D341Med (cell line): ENCODE results near the gene KCNMA1.

ENCODE experiments used
- DNase-seq: peaks from one replicate; pipeline ENCODE4 v3.0.0; 2012; ENCODE audit warnings: low spot score

Gene KCNMA1

DNA sequence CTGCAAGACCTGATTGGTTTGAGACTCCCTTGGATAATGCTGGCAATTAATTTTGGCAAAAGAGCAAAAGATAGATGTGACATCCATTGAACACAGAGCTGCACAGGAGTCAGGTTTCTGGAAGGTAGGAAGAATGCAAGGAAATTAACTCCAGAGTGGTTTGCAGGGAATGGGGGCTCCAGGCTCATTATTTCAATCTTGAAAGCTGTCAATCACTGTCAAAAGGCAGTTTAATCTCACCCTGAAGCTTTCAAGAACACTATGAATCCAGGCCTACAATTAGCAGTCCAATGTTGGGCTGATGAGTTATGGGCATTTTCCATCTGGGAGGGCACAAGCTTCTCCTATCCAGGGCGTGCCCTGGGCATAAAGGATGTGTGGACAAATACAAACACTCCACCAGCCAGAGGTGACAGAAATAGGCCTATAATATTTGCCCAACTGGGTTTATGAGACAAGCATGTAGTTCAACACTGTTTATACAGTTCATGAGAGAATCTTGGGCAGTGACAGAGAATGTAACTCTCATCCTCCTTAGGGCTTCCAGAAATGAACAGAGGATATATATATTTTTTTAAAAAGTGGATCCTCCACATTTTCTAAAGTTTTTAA lies 80.5 kb downstream of the KCNMA1 start:
- DNase-seq, result no peak

GRCh38 chr10:77555591-77556212 lies 81.9 kb downstream of the KCNMA1 start:
- no peak for DNase-seq

GRCh38 chr10:77554996-77555397 lies 82.6 kb downstream of the KCNMA1 start:
- DNase-seq, result no peak

GRCh38 chr10:77553966-77554365 lies 83.6 kb downstream of the KCNMA1 start:
- no peak for DNase-seq

DNA sequence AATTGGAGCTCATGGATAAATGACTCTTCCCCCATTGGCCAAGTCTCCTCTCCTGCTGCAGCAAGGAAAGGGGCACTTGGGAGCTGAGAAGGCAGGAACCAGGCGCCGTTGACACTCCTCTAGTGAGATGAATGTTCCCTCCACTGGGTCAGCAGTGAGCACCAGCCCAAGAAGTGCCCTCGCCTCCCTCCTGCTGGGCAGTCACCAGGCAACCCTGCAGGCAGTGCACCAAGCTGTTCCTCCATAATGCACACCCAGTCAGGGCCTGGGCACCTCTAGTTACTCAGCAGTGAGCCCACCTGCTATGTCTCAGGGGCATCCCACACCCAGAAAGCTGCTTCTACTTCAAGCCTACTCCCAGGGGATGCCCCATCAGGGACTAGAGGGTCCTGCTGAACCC lies 84.3 kb downstream of the KCNMA1 start:
- DNase-seq, result no peak

DNA sequence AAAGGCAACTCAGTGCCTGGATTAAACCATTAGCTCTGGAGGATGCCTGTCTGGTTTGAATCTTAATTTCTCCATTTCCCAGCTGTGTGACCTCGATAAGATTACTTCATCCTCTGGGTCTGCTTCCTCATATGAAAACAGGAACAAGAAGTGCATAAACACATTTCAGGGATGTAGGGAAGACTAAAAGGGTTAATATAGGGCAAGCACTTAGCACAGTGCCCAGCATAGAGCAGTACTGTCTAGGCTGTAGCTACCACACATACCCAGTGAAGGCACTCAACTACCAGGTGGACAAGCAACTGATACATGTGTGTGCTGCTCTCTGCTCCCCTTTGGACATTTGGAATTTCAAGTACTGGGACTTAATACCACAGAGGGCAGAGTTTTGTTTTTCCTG lies 85.4 kb downstream of the KCNMA1 start:
- no peak for DNase-seq

GRCh38 chr10:77550378-77550777 lies 87.2 kb downstream of the KCNMA1 start:
- peak; percentile 69 for DNase-seq

DNA sequence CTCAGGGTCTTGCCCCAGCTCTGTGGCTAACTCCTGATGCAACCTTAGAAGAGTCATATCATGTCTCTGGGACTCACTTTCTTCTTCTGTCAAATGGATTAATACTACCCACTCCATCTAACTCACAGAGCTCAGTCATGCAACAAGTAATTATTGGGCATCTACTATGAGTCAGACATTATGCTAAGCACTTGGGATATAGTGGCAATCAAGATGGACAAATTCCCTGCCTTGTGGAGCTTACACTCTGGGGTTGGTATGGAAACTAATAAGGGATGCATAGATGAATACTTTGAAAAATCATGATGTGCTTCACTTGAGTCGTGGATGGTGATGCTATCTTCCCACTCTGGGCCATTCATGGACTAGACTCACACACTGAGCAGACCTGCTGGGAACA lies 88.9 kb downstream of the KCNMA1 start:
- DNase-seq, result no peak

DNA sequence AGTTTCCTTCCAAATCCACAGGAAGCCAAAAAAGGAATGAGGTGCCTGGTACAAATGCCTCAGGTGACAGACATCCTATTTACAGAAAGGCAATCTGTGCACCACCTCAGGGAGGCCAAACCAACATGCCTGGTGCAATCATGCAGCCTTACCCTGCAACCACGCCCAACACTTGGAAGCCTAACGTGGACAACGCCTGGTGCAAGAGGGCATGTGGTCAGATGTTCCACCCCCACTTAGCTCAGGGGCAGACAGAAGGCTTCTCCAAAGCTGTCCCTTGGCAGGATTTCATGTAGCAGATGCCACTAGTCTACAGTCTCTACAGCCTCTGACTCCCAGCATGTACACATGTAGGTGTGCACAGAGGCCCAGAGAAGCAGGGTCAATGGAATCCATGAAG lies 89.5 kb downstream of the KCNMA1 start:
- DNase-seq, result no peak

DNA sequence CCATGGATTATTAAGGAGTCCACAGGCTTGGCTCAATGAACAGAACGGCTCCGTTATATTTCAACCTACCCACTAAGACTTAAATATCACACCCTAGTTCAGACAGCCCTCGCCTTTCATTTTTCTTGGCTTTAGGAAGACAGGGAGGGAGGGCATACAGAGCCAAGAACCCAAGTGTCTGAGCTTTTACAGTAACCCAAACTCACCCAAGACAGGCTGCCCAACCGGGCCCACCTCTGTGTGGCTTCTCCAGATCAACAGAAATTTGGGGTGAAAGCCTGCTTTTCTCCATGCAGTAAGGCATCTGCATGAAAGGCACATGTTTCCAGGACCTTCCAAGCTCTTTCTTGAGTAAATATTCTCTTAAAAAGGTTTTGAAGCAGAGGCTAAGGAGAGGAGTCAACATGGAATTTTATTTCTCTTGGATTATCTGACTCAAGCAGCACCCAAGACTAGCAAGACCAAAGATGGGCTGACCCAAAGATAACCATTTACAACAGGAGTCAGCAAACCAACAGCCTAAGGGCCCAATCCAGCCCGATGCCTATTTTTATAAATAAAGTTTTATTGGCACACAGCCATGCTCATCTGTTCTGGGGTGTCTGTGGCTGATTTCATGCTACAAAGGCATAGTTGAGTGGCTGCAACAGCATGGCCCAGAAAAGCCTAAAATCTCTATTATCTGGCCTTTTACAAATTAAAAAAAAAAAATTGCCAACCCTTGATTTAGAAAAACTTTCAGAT lies 90.1 kb downstream of the KCNMA1 start:
- DNase-seq, result no peak

DNA sequence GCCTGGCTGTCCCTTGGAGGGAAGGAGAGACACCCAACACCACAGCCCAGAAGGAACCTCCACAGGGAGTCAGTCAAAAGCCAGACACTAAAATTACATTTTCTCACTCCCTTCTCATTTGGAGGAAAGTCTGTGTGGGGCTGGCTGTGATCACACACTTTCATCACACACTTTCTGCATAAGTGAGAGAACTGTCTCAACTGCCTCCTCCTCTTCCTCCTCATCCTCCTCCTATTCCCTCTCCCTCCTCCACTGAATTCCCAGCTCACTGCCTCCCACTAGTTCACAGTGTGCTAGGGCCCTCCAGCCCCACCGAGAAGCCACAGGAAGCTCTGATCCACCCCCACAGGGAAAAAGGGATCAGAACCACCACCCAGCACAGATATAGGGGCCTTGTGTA lies 91.6 kb downstream of the KCNMA1 start:
- DNase-seq, result no peak

DNA sequence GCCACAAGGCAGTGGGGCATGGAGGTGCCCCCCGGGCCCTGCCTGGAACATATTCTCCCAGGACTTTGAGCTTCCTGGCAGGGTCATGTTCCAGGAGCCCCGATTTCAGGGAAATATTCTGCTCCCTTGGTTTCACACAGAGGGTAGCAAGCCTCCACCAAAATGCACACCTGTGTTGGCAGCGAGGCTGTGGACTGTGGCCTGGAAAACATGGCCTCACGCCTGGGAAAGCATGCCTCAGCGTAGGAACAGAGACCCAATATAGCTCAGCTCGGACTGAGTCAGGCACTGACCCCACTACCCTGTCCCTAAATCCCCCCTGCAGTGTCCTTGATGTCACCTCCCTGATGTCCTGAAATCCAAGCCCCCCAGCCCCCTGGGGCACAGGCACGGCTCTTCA lies 92.0 kb downstream of the KCNMA1 start:
- no peak for DNase-seq

- no peak for DNase-seq
Measured at GRCh38 chr10:77544617-77545016, 93.0 kb downstream of the KCNMA1 start.

DNA sequence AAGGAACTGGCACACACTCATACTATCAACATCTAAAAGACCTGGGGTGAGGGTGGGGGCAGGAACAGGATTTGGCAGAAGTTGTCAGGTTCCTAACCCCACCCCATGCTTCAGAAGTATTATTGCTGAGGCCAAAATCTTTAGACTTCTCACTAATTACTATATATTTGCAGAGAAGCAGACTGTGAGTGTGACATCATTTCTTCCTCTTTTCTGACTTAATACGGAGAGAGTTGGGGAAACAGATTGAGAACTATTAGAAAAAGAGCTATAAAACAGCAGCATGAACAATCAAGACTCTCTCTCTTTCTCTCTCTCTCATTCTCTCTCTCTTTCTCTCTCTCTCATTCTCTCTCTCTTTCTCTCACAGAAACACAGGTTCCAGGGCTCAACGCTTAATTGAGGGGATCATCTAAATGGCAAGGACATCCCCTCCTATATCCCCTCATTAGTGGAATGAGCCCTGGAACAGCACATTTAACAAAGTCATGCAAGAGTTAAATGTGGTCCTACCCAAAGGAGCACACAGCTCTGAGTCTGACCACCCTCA lies 94.8 kb downstream of the KCNMA1 start:
- DNase-seq, result no peak

DNA sequence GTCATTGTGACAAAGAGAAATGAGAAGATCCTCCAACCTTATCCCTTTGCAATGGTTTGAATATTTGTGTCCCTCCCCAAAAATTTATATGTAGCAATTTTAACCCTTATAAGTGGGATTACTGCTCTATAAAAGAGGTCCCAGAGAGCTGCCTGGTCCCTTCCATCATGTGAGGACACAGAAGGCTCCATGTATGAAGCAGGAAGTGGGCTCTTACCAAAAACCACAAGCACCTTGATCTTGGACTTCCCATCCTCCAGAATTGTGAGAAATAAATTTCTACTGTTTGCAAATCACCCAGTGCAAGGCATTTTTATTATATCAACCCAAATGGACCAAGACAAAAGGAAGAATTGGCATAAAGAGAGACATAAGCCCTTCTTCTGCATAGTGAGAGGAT lies 95.7 kb downstream of the KCNMA1 start:
- no peak for DNase-seq

DNA sequence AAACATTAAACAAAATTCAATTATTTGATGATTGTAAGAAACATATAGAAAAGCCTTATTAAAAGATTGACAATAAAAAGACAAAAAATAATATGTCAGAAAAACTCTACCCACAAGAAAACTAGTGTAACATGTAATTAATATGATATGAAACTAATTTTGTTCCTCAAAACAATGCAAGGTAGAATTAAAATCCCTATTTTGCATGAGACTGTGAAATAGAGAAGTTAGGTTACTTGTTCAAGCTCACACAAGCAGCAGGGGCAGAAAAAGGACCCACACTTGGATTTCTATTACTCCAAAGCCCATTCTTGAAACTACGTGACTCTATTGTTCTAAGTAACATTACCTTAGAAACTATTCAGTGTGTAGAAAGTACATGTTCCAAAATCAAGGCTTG lies 96.4 kb downstream of the KCNMA1 start:
- DNase-seq, result no peak

DNA sequence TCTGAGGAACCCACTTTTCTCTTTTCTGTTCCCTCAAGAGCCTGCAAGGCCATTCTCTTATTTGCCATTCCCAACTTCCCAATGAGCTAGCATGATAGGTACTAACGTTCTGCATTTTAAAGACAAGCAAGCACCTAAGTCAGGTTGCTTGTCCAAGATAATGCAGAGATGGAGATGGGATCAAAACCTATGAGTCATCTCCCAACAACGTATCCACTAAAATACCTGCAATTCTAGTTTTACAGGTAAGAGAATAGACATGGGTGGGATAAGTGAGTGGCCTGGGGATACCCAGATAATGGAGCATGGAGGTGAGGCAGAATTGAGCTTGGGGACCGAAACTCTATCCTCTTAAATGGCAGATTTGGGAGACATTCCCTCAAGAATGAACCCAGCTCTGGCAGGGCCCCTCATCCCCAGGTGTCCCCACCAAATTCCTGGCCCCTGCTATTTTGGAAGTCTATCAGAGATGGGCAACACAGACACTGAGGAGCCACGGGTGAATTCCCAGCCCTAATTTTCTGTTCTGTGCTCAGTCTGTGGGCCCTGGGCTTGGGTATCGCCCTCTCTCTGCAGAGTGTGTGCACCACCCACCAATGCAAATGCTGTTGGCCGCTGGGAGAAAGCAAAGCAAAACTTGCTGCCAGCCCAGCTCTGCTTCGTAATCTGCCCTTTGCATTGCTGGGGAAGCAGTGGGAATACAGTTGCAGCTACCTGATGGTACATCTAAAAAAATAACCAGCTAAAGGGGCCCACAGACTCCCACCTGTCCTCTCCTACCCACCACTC lies 98.3 kb downstream of the KCNMA1 start:
- no peak for DNase-seq

- no peak for DNase-seq
Measured at GRCh38 chr10:77537720-77538373, 99.8 kb downstream of the KCNMA1 start.

DNA sequence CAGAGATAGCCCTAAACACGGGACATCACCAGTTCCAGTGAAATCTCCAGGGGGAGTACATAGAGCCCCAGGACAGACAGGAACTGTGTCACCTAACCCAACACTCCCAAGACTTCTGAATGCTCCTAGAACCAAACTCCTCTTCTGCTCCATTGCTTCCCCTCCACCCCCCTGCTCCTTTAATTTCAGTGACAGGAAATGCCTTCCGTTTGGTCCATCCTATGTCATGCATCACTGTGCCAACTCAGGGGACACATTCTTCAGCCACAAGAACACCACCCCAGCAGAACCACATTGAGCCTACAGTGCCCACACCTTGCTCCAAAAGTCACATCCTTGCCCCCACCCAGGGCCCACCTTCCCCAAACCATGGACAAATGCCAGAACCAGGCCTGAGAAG lies 100.5 kb downstream of the KCNMA1 start:
- DNase-seq, result no peak

DNA sequence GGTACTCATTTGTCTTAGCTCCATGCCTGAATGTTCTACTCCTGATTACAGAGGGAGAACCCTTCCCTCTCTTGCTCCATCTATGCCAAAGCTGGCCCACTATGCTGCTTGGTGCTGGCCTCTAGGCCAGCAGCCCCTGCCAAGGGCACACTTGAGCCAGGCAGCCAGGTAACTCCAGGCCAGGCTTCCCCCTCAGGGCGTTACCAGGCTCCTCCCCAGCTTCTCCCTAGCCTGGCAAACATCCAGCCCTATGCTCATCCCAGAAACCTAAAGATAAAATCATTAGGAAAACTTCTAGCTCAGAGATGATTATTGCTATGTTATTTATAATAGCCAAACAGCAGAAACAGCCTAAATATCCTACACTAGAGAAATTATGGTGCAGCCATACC lies 103.7 kb downstream of the KCNMA1 start:
- DNase-seq, result no peak

GRCh38 chr10:77533146-77533886 lies 104.3 kb downstream of the KCNMA1 start:
- DNase-seq, result no peak
